Neural cell (in vitro differentiated cells): ENCODE data around the gene FBXO40. TPM values are rescaled to one million over a fixed set of nuclear protein-coding genes. Genes with fewer than 3 reads are reported as not detected.

Experiments
- H2AFZ ChIP-seq: fragments of 200-600, 300-800 bp; sonication (generic), shearing (Covaris generic); 2 replicates; pipeline ENCODE4 v1.6.0; 2014; ENCODE audit warnings: low read depth, mild to moderate bottlenecking, antibody characterized with exemption, low read length, moderate library complexity
- H3F3A ChIP-seq: fragments of 200-600 bp; shearing (Covaris generic); 2 replicates; pipeline ENCODE4 v1.6.1; 2016; ENCODE audit warnings: mild to moderate bottlenecking, moderate library complexity, mixed read lengths, antibody characterized with exemption, low read length; ENCODE audit not compliant: insufficient read depth, poor library complexity, severe bottlenecking
- H3K27ac ChIP-seq: fragments of 200-600, 300-800 bp; sonication (generic), shearing (Covaris generic); 2 replicates; pipeline ENCODE4 v1.5.1; 2014; ENCODE audit warnings: mild to moderate bottlenecking, low read length, moderate library complexity
- H3K27me3 ChIP-seq: fragments of 300-800, 200-600 bp; sonication (generic), shearing (Covaris generic); 2 replicates; pipeline ENCODE4 v1.6.0; 2014; ENCODE audit warnings: mild to moderate bottlenecking, low read depth, low read length, moderate library complexity; ENCODE audit not compliant: insufficient read depth
- H3K36me3 ChIP-seq: fragments of 300-800, 200-600 bp; sonication (generic), shearing (Covaris generic); 2 replicates; pipeline ENCODE4 v1.5.1; 2014; ENCODE audit warnings: mild to moderate bottlenecking, antibody characterized with exemption, low read length, moderate library complexity; ENCODE audit not compliant: insufficient read depth
- H3K4me2 ChIP-seq: fragments of 300-800, 200-600 bp; sonication (generic), shearing (Covaris generic); 2 replicates; pipeline ENCODE4 v1.6.0; 2014; ENCODE audit warnings: mild to moderate bottlenecking, low read length
- H3K4me3 ChIP-seq: fragments of 300-800, 200-600 bp; sonication (generic), shearing (Covaris generic); 2 replicates; pipeline ENCODE4 v1.5.1; 2014; ENCODE audit warnings: mild to moderate bottlenecking, low read length, moderate library complexity
- H3K79me2 ChIP-seq: fragments of 200-600 bp; shearing (Covaris generic); replicated peaks from 2 replicates; pipeline ENCODE4 v1.6.0; 2014; ENCODE audit warnings: mild to moderate bottlenecking, low read length, moderate library complexity; ENCODE audit not compliant: insufficient read depth
- H3K9ac ChIP-seq: fragments of 300-800, 200-600 bp; sonication (generic), shearing (Covaris generic); 2 replicates; pipeline ENCODE4 v1.6.1; 2016; ENCODE audit warnings: mild to moderate bottlenecking, low read length, mixed read lengths
- H3K9me2 ChIP-seq: fragments of 200-600 bp; shearing (Covaris generic); 2 replicates; pipeline ENCODE4 v1.6.1; 2016; ENCODE audit warnings: mild to moderate bottlenecking, low read length, mixed read lengths; ENCODE audit not compliant: insufficient read depth
- H3K9me3 ChIP-seq: fragments of 200-600, 300-800 bp; sonication (generic), shearing (Covaris generic); 2 replicates; pipeline ENCODE4 v1.6.1; 2016; ENCODE audit warnings: mild to moderate bottlenecking, mixed run types, low read length, moderate library complexity, mixed read lengths
- H4K20me1 ChIP-seq: fragments of 200-600 bp; shearing (Covaris generic); 2 replicates; pipeline ENCODE4 v1.6.1; 2016; ENCODE audit warnings: mild to moderate bottlenecking, mixed run types; ENCODE audit not compliant: insufficient read depth
- CTCF ChIP-seq: fragments of 450-650 bp; IDR thresholded peaks from 2 replicates; pipeline ENCODE4 v1.5.1; 2014; ENCODE audit warnings: antibody characterized with exemption, mild to moderate bottlenecking, moderate library complexity; ENCODE audit not compliant: poor library complexity, severe bottlenecking
- EP300 ChIP-seq: fragments of 450-650 bp; conservative IDR thresholded peaks from 2 replicates; pipeline ENCODE4 v1.6.1; 2014; ENCODE audit warnings: antibody characterized with exemption, mild to moderate bottlenecking, moderate library complexity; ENCODE audit not compliant: poor library complexity, severe bottlenecking
- EZH2 ChIP-seq: fragments of 200-600, 300-800 bp; shearing (Covaris generic), sonication (generic); IDR thresholded peaks from 2 replicates; pipeline ENCODE4 v1.6.1; 2014; ENCODE audit warnings: antibody characterized with exemption, low read length, borderline replicate concordance, mild to moderate bottlenecking; ENCODE audit not compliant: insufficient read depth, poor library complexity, severe bottlenecking
- MXI1 ChIP-seq: fragments of 450-650 bp; conservative IDR thresholded peaks from 2 replicates; pipeline ENCODE4 v1.6.1; 2014; ENCODE audit warnings: antibody characterized with exemption, mild to moderate bottlenecking; ENCODE audit not compliant: poor library complexity, severe bottlenecking
- POLR2AphosphoS5 ChIP-seq: IDR thresholded peaks from 2 replicates; pipeline ENCODE4 v1.6.1; 2012
- RAD21 ChIP-seq: fragments of 450-650 bp; conservative IDR thresholded peaks from 2 replicates; pipeline ENCODE4 v1.6.1; 2014; ENCODE audit warnings: antibody characterized with exemption, mild to moderate bottlenecking, moderate library complexity
- REST ChIP-seq: IDR thresholded peaks from 2 replicates; pipeline ENCODE4 v1.6.1; 2012; ENCODE audit warnings: borderline replicate concordance
- SMC3 ChIP-seq: fragments of 450-650 bp; conservative IDR thresholded peaks from 2 replicates; pipeline ENCODE4 v1.6.1; 2014; ENCODE audit warnings: antibody characterized with exemption, mild to moderate bottlenecking, moderate library complexity; ENCODE audit not compliant: poor library complexity
- TAF1 ChIP-seq: IDR thresholded peaks from 2 replicates; pipeline ENCODE4 v1.6.1; 2012; ENCODE audit warnings: low read depth
- polyA plus RNA-seq: library from polyadenylated mRNA; depleted of rRNA; stranded (reverse); fragments of >200 nt; gene quantifications from 2 replicates; pipeline ENCODE4 v1.2.3, GENCODE V29; 2014

Gene FBXO40
- polyA plus RNA-seq, 1 donor from 2014 or later = not detected

GRCh38 chr3:121665488-121665887 is 72.3 kb downstream of the FBXO40 start:
- Histone ChIP-seq H3K36me3 (peaks cover 24% of the 10 kb centered on the region), H3K79me2 (no peaks in the 10 kb centered on the region), H3K27ac (no peak overlapping the region), H3K27me3 (no peaks in the 10 kb centered on the region), H3K9me3 (no peaks in the 10 kb centered on the region), H2AFZ (no peak overlapping the region), H4K20me1 (no peaks in the 10 kb centered on the region), H3F3A (no peaks in the 10 kb centered on the region), H3K4me3 (no peak overlapping the region), H3K4me2 (no peak overlapping the region), H3K9me2 (no peaks in the 10 kb centered on the region), H3K9ac (no peak overlapping the region)
- TF ChIP-seq SMC3 (no peak), TAF1 (no peak), REST (no peak), EP300 (no peak), RAD21 (no peak), MXI1 (no peak), CTCF (no peak), EZH2 (no peak), POLR2AphosphoS5 (no peak)

GRCh38 chr3:121667333-121667732 is 74.2 kb downstream of the FBXO40 start:
- H3K36me3 ChIP-seq = peaks cover 32% of the 10 kb centered on the region
- H3K9ac ChIP-seq = no peak overlapping the region
- TF ChIP-seq POLR2AphosphoS5 (no peak), TAF1 (no peak), EZH2 (no peak), CTCF (no peak), EP300 (no peak)
- H3K27ac ChIP-seq = no peak overlapping the region
- no peaks in the 10 kb centered on the region for H3K79me2 ChIP-seq
- H3K4me3 ChIP-seq = no peak overlapping the region
- no peaks in the 10 kb centered on the region for H4K20me1 ChIP-seq
- H3K9me3 ChIP-seq = no peaks in the 10 kb centered on the region
- H3K9me2 ChIP-seq = no peaks in the 10 kb centered on the region
- no peaks in the 10 kb centered on the region for H3F3A ChIP-seq
- H3K27me3 ChIP-seq = no peaks in the 10 kb centered on the region
- no peak overlapping the region for H3K4me2 ChIP-seq
- no peak overlapping the region for H2AFZ ChIP-seq
